Measurements from ENCODE around the gene MRPL53.
"Not testable (repeated sequence)": the region's sequence is repeated elsewhere in the genome, so short reads cannot be mapped to it uniquely, and the experiment has no call there.

Gene MRPL53

GRCh38 chr2:74502147-74502719 is 29.8 kb upstream of the MRPL53 start:
- no peak for DNase-seq (ENCODE audit: low spot score)

DNA sequence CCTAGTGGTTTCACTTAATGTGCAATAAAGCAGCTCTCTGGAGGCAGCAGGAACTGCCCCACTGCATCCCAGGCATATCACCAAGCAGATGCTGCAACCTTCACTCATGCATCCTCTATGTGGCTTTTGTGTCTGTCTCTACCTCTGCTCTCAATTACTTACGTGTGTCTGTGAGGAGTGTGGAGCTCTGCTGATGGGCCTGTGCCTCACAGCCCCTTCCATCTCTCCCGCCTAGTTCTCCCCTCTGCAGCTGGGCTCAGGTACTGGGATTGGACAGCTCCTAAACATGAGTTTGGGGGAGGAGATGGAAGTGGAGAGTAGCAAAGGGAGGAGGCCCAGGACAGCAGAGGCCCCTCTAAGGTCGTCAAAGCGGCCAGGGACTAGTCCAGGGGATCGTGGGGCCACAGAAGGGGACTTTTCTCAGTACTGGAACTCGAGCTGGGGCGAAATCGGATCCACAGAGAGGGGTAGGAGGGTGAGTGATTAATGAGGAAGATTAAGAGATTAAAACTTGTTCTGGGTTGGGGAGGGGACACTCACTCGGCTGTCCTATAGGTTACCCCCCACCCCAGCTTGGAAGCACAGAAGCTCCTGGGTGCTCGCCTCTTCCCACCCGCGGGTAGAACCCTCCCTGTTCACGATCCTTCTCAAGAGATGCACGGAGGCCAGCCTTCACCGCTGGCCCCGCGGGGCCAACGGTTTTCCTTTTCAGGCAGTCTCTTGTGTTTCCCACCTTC is 29.0 kb upstream of the MRPL53 start:
- DNase-seq (ENCODE audit: low spot score), result no peak

GRCh38 chr2:74500578-74500946 is 28.1 kb upstream of the MRPL53 start:
- DNase-seq (ENCODE audit: low spot score), result no peak

GRCh38 chr2:74499940-74500577 is 27.6 kb upstream of the MRPL53 start:
- no peak for DNase-seq (ENCODE audit: low spot score)

DNA sequence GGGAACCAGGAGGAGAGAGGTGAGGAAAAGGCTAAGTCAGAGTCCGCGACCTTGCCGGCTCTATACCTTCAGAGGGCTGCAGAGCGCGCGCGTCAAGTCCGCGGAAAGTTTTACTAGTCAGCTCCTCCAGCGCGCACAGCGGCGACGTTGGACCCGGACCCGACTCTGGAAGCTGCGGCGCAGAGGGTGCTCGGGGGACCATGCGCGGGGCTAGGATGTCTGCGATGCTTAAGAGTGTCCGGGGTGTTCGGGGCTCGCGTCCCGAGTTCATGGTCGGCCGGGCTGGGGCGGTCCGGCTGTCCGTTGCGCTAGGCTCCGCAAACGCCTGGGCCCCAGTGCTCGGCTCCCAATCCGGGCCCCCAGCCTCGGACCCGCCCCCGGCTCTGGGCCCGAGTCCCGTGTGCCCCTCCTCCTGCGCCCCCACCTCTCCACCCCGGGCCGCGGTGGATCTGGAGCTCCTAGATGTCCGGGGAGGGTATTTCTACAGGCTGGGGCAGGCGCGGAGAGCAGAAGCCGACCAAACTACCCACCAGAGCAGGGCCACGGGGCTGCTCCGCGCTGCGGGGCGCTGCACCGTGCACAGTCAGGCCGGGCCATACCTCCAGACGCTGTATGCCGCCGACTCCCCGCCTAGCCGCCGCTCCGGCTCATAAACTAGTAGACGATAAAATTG is 26.9 kb upstream of the MRPL53 start, which contains the start of gene LBX2:
Gene LBX2, minus strand, starts transcription at position 337 of the 673 bp plus-strand sequence. Its CDS starts 66 bp downstream, at position 271.
- peak; percentile 40 for DNase-seq (ENCODE audit: low spot score)

DNA sequence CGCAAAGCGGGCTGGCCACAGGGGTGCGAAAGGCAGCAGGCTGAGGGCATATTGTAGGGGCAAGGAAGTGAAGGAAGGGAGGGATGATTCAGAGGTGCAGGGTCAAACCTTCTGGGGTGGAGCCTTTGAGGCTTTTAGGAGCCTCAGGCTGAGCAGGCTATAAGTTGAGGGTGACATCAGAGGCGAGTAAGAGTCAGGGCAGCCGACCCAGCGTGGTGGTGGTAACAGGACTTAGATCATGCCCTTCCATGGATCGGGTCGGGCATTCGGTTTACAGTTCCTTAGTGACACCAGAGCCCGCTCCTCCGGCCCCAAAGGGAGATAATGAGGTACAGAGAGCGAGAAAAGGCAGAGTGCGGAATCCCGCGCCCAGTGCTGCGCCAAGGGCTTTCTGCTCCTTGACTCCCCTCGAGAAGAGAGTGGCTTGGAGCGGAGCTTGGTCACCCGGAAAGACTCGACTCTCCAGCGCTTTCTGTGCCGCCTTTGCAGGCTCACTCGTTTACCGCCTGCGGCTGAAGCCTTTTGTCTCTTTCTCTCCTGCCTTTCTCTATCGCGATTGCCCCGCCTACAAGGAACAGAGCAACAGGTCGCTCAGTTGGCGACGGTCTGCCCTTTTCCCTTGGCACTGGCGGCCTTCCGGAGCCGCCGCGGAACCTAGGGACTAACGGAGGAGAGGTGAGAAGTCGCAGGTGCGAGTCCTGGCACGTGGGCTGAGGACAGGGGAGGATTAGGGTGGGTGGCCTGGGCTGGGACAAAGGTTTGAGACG is 26.2 kb upstream of the MRPL53 start:
- peak; percentile 54 for DNase-seq (ENCODE audit: low spot score)

DNA sequence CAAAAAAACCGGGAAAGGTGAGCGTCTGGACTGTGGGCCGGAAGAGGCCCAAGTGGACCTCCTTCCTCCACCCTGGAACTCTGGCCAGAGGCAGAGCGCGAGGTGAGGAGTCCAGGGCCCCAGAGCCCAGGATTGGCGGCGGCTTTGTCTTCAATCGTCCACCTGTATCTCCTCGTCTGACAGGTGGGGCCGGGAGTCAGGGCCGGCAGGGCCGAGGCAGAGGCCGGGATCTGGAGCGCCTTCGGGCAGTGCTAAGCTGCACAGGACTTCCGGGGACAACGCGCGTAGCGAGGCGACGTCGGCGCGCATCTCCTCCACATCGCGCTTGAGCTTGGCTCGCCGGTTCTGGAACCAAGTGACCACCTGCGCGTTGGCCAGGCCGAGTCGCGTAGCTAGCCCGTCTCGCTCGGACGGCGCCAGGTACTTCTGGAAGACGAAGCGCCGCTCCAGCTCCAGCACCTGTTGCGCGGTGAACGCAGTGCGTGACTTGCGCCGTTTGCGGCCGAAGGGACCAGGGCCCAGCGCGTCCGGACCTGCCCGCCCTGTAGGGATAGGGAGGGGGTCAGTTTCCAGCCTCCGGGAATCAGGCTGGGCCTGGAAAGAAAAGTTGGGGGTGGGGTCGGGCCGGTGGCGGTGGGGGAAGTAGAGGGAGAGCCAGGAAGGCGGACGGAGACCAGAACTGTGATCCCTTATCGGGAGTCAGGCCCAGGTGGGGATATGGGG is 25.5 kb upstream of the MRPL53 start:
- no peak for DNase-seq (ENCODE audit: low spot score)

- no peak for DNase-seq (ENCODE audit: low spot score)
Observed at GRCh38 chr2:74496997-74497776, 24.7 kb upstream of the MRPL53 start.

- DNase-seq (ENCODE audit: low spot score), result no peak
Observed at GRCh38 chr2:74495440-74495839, 23.0 kb upstream of the MRPL53 start.

DNA sequence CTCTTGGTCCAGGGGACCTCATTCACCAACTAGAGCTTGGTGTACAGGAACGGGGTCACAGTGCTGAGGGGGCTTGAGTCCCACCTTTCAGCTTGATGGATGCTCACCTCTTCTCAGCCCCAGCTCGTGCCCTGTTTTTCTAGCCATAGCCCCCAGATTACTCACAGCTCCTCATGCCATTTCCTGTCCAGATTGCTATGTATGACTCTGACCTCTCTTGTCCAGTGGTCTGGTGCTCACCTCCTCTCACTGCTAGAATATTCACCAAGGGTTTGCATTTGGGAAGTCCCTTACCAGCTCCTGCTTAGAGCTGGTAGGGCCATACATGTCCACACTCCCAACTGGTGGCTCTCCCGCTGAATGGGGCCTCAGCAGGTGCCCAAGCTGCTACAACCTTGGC is 21.1 kb upstream of the MRPL53 start:
- DNase-seq (ENCODE audit: low spot score), result no peak

- no peak for DNase-seq (ENCODE audit: low spot score)
Observed at GRCh38 chr2:74491648-74492544, 19.4 kb upstream of the MRPL53 start.

DNA sequence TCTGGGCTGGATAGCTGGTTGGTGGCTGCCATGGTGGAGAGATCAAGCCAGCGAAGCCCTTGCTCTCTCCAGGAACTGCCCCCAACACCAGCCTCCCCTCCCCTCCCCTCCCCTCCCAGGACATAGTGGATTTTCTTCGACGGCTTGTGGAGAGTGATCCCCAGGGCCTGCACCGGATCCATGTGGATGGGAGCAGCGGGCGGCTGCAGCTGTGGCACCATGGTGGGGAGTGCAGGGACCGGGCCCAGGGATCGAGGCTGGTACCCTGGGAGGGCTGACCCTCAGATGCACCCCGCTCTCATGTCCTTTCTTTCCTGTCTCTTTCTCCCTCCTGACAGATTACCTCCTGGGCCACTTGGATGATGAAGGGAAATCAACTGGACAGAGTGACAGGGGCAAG is 17.4 kb upstream of the MRPL53 start:
- DNase-seq (ENCODE audit: low spot score), result no peak

- no peak for DNase-seq (ENCODE audit: low spot score)
Observed at GRCh38 chr2:74488643-74489481, 16.4 kb upstream of the MRPL53 start.

GRCh38 chr2:74486141-74486540 is 13.7 kb upstream of the MRPL53 start:
- DNase-seq (ENCODE audit: low spot score), result no peak

DNA sequence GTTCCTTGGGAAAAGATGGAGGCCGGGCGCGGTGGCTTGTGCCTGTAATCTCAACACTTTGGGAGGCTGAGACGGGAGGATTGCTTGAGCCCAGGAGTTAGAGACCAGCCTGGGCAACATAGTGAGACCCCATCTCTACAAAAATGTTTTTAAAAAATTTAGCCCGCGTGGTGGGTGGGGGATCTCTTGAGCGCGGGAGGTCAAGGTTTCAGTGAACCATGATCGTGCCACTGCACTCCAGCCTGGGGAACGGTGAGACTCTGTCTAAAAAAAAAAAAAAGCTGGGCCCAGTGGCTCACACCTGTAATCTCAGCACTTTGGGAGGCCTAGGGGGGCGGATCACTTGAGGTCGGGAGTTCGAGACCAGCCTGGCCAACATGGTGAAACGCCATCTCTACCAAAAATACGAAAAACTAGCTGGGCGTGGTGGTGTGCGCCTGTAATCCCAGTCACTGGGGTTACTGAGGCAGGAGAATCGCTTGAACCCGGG is 11.2 kb upstream of the MRPL53 start:
- DNase-seq (ENCODE audit: low spot score), result not testable (repeated sequence)

DNA sequence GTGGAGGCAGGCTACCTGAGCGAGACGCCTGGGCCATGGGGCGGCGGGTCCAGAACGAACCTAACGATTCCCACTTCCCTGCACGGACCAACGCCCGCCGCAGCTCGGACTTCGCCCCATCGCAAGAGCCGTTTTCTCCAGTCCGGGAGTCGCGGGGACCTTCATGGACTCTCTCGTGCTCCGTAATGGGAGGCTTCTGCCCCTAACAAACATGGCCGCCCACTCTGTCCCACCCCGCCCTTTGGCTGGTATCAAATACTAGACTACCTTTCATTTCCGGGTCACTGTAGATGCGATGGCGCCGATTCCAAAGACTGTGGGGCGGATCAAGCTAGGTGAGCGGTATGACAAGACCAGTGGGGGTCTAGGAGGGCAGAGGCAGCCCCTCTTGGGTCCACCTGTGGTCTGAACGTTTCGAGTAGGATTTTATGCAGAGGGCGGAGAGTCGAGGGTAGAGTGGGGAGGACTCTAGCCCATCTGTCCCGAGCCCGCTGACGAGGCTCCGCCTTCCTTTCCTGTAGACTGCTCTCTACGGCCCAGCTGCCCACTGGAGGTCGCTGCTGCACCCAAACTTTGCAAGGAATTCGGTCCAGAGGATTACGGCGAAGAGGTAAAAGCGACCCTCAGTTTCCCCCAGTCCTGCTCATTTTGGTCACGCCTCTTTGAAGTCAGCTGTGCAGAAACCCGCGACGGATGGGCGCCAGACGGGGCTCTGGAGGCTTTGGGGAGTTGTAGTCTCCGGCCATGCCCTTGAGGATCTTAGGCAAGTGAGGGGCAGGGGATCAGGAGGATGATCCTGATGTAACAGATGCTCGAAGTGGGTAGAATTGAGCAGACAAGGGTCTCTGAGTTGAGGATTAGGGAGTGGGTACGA is 10.6 kb upstream of the MRPL53 start, which contains the start of the genes CCDC142 and TTC31:
Gene CCDC142, minus strand, starts transcription at position 198 of the 874 bp plus-strand sequence. Its CDS starts 161 bp downstream, at position 37.
Gene TTC31, plus strand, starts transcription at position 281 of the 874 bp plus-strand sequence. Its CDS starts 15 bp downstream, at position 296.
- DNase-seq (ENCODE audit: low spot score), result peak; percentile 92

Measured in AG08396 (cell line).